HEK293 (cell line): ENCODE measurements around the gene MAEA.

Source experiments
- CTCF ChIP-seq: fragments of 450-650 bp; formaldehyde crosslinking; IDR thresholded peaks from 2 replicates; pipeline ENCODE4 v1.5.1; 2016; ENCODE audit warnings: missing biosample characterization, missing genetic modification characterization
- SP2 ChIP-seq: fragments of 450-650 bp; formaldehyde crosslinking; IDR thresholded peaks from 2 replicates; pipeline ENCODE4 v1.5.1; 2016; ENCODE audit warnings: missing biosample characterization, missing genetic modification characterization
- TCF7L2 ChIP-seq: IDR thresholded peaks from 2 replicates; pipeline ENCODE4 v1.6.1; 2011; ENCODE audit warnings: low read depth, mild to moderate bottlenecking, inconsistent platforms, low read length, moderate library complexity, borderline replicate concordance
- ZBTB8A ChIP-seq: fragments of 450-650 bp; formaldehyde crosslinking; IDR thresholded peaks from 2 replicates; pipeline ENCODE4 v1.5.1; 2016; ENCODE audit warnings: missing biosample characterization, missing genetic modification characterization
- ZFP3 ChIP-seq: fragments of 450-650 bp; formaldehyde crosslinking; IDR thresholded peaks from 2 replicates; pipeline ENCODE4 v1.5.1; 2016; ENCODE audit warnings: low read depth, missing biosample characterization, missing genetic modification characterization
- ZFP37 ChIP-seq: fragments of 450-650 bp; formaldehyde crosslinking; IDR thresholded peaks from 2 replicates; pipeline ENCODE4 v1.5.1; 2016; ENCODE audit warnings: missing biosample characterization, missing genetic modification characterization
- ZNF174 ChIP-seq: fragments of 450-650 bp; formaldehyde crosslinking; IDR thresholded peaks from 2 replicates; pipeline ENCODE4 v1.5.0; 2017; ENCODE audit warnings: missing biosample characterization, mild to moderate bottlenecking, missing genetic modification characterization
- ZNF501 ChIP-seq: fragments of 450-650 bp; formaldehyde crosslinking; IDR thresholded peaks from 2 replicates; pipeline ENCODE4 v1.5.1; 2016; ENCODE audit warnings: missing biosample characterization, missing genetic modification characterization
- ZNF645 ChIP-seq: fragments of 450-650 bp; formaldehyde crosslinking; IDR thresholded peaks from 2 replicates; pipeline ENCODE4; 2016; ENCODE audit warnings: missing biosample characterization, missing genetic modification characterization
- ZNF654 ChIP-seq: fragments of 450-650 bp; formaldehyde crosslinking; IDR thresholded peaks from 2 replicates; pipeline ENCODE4 v1.5.1; 2016; ENCODE audit warnings: low read depth, missing biosample characterization, missing genetic modification characterization

DNA sequence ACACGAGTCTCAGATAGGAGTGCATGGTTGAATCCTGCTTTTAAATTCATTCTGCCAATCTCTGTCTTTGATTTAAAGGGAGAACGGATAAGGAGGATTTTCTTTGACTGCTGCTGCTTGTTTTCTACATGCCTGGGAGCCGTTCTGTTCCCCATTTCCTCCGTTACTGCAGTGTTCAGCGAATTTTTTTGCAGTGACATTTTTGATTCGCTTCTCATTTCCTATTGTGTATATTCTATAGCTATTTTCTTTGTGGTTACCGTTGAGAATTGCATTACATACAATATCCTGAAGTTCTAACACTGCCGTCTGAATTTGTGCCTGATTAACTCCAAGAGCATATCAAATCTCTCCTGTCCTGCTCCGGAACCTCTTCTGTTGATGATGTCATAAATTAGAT lies 14.8 kb upstream of the MAEA start:
- TF ChIP-seq CTCF (tag by site-specific recombination) (no peak), ZFP3 (tag by site-specific recombination) (no peak), SP2 (tag by site-specific recombination) (no peak), ZNF501 (tag by site-specific recombination) (no peak), ZBTB8A (tag by site-specific recombination) (no peak), ZFP37 (tag by site-specific recombination) (no peak), ZNF645 (tag by site-specific recombination) (no peak), ZNF174 (tag by site-specific recombination) (no peak), ZNF654 (no peak), TCF7L2 (no peak)
